DMS53 treated with DMSO at 0.1 percent for 48 hours (cell line): ENCODE results near the gene USP2.

Experiments
- DNase-seq: peaks from one replicate; lab custom pipeline; 2025; ENCODE audit not compliant: unreplicated experiment; lab: John Stamatoyannopoulos, UW

The USP2 gene, protein sequence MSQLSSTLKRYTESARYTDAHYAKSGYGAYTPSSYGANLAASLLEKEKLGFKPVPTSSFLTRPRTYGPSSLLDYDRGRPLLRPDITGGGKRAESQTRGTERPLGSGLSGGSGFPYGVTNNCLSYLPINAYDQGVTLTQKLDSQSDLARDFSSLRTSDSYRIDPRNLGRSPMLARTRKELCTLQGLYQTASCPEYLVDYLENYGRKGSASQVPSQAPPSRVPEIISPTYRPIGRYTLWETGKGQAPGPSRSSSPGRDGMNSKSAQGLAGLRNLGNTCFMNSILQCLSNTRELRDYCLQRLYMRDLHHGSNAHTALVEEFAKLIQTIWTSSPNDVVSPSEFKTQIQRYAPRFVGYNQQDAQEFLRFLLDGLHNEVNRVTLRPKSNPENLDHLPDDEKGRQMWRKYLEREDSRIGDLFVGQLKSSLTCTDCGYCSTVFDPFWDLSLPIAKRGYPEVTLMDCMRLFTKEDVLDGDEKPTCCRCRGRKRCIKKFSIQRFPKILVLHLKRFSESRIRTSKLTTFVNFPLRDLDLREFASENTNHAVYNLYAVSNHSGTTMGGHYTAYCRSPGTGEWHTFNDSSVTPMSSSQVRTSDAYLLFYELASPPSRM

GRCh38 chr11:119381181-119381988 lies at the start of gene USP2:
Gene USP2, minus strand, starts transcription at chr11:119381690. Its CDS starts 8,210 bp downstream, at chr11:119373480.
- DNase-seq: peak; percentile 97

- no peak for DNase-seq
Observed at GRCh38 chr11:119427279-119427678, 45.8 kb upstream of the USP2 start.

GRCh38 chr11:119426142-119426541 lies 44.7 kb upstream of the USP2 start:
- DNase-seq: no peak

DNA sequence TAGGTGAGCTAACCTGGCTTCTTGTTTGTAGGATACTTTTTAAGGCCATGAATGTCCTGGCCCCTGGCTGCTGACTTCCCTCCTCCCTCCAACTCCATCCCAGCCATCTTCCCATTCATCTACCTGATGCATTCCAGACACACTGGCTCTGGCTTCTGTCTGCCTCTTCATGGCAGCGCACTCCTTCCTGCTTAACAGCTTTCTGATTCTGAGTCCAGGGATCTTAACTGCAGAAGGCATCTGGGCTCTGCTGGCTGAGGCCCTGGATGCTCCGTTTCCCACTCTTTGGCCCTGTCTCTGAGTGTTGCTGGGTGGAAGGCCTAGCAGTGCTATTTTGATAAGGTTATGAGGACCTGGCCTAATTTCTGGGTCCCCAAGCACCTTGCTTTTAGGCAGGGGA lies 43.3 kb upstream of the USP2 start:
- DNase-seq: no peak

DNA sequence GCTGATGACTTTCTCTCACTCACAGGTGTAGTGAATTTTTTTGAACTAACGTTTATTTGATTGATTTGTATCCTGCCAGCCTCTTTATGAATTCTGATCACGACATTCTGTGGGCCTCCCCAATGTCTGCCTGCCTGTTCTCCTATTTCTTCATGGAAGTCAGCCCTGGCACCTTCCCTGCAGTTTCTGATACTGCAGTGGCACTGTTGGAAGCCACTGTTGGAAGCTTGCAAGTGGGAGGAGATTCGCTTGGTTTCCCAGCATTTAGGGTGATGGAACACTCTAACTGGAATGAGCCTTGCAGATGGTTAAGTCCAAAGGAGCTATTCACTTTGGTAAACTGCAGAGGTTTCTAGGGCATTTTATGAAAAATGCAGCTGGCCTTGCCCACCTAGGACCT lies 42.8 kb upstream of the USP2 start:
- no peak for DNase-seq

DNA sequence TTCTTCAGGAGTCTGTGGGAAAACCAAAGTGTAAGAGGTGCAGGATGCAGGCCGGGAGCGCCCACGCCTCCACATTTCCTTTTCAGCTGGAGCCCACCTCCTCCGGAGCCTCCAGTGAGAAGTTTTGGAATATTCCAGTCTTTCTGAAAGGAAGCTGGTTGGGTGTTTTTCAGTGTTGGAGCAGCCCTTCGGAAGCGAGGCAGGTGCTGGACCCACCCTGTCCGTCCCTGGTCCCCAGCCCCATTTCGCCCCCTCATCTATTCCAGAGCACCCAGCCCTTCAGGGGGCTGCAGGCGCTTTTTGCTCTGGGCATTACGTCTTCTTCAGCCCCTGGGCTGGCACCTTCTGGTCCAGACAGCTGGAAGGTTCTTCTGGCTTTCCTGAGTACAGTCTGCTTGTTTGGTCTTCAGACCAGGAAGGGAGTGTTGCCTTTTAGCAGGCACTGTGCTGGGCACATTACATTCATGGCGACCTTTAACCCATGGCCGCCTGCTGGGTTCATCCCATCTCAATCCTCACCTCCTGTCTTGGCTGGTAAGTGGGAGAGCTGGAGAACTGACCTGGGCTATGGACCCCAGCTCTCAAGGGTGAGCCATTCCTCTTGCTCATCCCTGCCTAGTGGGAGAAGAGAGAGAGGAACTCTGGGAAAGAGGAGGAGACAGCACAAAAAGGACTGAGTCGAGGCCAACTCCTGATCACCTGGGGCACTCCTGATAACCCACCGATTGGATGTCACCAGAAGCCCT lies 42.2 kb upstream of the USP2 start:
- no peak for DNase-seq

DNA sequence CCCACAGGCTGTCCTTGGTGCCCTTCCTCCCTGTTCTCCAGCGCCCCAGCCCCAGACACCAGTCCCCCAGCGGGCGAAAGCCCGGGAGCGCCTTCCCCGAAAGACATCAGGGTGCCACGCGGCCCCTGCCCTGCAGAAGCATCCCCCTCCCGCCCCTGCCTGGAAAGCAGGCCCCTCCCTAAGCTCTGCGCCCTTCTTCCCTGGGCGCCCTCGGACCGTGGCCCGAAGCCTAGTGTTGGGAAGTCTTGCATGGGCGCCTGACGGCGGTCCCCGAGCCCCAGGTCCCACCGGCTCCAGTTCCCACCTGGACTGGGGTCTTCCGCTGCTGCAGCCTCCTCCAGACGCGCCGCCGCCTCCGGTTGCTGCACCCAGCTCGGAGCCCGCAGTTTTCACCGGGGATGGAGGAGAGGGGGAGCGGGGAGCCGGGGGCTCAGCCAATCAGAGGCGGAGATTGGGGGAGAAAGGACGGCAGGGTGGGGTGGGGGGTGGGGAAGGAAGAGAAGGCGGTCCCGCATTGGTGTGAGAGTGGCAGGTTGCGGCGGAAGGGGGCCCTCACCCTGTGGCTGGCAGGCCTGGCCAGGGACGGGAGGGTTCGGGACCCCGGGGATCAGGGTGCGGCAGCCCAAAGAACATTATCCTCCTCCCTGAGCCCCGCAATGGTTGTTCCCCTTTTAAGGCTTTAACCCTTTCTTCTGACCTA lies 41.5 kb upstream of the USP2 start, which contains the start of gene THY1:
TSS of gene THY1 (minus strand) at position 364 of the 700 bp plus-strand sequence. CDS start 2,267 bp downstream, outside the sequence.
- no peak for DNase-seq

- DNase-seq: no peak
Observed at GRCh38 chr11:119421941-119422808, 40.7 kb upstream of the USP2 start.

- DNase-seq: no peak
Observed at GRCh38 chr11:119421351-119421750, 39.9 kb upstream of the USP2 start.

- no peak for DNase-seq
Observed at GRCh38 chr11:119420631-119421030, 39.1 kb upstream of the USP2 start.

DNA sequence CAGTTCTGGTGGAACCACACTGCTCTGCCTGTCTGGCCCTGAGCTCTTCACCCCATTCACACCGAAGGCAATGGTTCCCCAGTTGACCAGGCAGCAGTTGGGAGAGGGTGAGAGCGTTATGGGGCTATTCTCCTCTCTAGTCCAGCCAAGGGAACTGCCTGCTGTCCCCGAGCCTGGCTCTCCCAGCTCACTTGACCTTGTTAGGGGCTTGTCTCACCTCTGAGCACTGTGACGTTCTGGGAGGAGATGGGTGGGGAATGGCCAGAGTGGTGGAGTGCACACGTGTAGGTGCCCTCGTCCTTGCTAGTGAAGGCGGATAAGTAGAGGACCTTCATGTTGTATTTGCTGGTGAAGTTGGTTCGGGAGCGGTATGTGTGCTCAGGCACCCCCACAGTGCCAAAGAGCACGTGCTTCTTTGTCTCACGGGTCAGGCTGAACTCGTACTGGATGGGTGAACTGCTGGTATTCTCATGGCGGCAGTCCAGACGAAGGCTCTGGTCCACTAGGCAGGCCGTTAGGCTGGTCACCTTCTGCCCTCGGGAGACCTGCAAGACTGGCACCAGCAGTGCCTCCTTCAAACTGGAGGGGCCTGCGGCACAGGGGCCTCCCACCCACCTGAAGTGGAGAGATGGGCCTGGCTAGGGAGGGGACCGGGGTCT lies 38.5 kb upstream of the USP2 start:
- no peak for DNase-seq

GRCh38 chr11:119419246-119419645 lies 37.8 kb upstream of the USP2 start:
- DNase-seq: no peak

- DNase-seq: no peak
Observed at GRCh38 chr11:119418759-119419158, 37.3 kb upstream of the USP2 start.

- DNase-seq: no peak
Observed at GRCh38 chr11:119417726-119418540, 36.4 kb upstream of the USP2 start.

- no peak for DNase-seq
Observed at GRCh38 chr11:119416606-119417580, 35.4 kb upstream of the USP2 start.

DNA sequence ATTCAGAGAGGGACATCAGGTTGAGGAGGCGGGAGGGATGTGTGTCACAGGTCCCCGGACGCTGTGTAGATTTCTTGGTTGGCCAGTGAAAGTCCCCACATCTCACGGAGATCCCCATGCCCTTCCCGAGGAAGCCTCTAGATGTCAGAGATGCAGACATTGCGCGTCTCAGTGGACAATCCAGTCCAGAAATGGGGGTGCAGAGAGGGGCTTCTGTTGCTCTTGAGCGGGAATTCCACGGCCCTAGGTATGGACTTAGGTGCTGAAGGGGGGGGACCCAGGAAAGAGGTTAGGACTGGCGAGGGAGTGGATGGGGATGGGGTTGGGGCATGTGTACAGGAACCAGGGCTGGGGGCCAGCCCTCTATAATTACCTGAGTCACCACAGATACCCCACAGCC lies 34.5 kb upstream of the USP2 start:
- no peak for DNase-seq

GRCh38 chr11:119415517-119415916 lies 34.0 kb upstream of the USP2 start:
- no peak for DNase-seq
